NCI-H748 treated with DMSO at 0.1 percent for 48 hours (cell line): ENCODE measurements around the gene ASAP2.

Experiments used
- DNase-seq: peaks from one replicate; lab custom pipeline; 2025; lab: John Stamatoyannopoulos, UW

Gene ASAP2

DNA sequence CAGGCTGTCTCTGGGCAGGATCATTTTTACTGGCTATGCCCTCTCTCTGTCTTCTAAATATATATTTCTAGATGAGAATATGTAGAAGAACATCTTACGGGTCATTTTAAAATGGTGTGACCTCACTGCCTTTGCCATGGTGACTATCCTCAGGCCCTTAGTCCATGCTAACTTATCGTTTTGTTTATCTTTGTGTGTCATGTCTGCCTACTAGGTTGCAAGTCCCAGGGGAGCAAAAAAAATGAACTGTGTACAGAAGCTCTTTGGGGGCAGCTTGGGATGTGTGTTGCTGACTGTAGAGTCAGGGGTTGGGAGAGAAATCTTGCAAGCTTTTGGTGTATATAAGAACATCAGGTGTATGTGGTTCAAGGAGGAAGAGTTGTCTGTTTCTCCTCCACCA, 227.9 kb downstream of the ASAP2 start:
- no peak for DNase-seq

- no peak for DNase-seq
Observed at GRCh38 chr2:9439536-9439935, 232.9 kb downstream of the ASAP2 start.

- no peak for DNase-seq
Observed at GRCh38 chr2:9440058-9440727, 233.6 kb downstream of the ASAP2 start.

GRCh38 chr2:9441556-9441955, 234.9 kb downstream of the ASAP2 start:
- no peak for DNase-seq

DNA sequence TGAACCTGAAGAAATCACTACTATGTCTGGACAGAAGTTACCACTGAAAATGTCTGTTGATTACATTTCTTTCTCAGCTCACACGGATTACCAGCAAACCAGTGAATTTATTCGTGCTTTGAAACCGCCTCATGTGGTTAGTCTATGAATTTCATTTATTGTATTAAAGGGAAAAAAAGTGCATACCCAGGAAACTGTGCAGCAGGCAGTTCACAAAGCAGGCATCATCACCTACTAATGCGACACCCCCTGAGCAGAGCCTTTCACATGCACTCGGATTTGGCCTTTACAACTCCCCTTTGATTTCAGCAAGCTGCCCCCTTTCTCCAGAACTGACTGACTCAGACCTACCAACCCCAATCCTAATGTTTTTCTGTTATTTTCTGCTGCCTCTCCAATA, 236.9 kb downstream of the ASAP2 start:
- DNase-seq: no peak

DNA sequence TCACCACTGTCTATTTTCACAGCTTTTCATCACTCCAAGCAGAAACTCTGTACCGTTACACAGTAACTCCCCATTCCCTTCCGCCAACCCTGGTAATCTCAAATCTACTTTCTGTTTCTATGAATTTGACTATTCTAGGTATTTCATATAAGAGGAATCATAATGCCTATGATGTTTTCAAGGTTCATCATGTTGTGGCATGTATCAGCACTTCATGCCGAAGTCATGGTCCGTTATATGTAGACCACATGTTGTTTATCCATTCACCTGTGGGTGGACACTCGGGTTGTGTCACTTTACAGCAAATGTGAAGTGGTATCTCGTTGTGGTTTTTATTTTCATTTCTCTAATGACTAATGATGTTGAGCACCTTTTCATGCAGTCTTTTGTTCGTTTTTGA, 238.5 kb downstream of the ASAP2 start:
- no peak for DNase-seq

DNA sequence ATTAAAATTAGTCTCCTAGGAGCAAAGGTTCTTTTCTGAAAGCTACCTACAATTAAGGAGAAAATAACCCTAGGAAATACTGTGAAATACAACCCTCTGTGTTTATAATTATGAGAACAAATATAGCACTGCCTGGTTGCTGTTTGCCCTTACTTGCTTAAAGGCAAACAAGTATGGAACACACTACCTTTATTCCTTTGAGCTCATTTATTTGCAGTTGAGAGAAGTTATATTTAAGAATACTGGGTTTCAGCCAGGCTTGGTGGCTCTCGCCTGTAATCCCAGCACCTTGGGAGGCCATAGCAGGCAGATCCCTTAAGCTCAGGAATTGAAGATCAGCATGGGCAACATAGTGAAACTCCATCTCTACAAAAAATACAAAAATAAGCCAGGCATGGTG, 244.6 kb downstream of the ASAP2 start:
- DNase-seq: no peak
